Kidney epithelial cell (primary cell): Measurements from ENCODE around the gene STRIP1. TPM values are rescaled to one million over a fixed set of nuclear protein-coding genes. Genes with fewer than 3 reads are reported as not detected.

Source experiments
- DNase-seq: peaks from one replicate; pipeline ENCODE4 v3.0.0-alpha.2; 2010; ENCODE audit warnings: low read depth
- H3K27me3 ChIP-seq: 2 replicates; pipeline ENCODE4 v1.6.0; 2011; ENCODE audit warnings: low read length; ENCODE audit not compliant: control insufficient read depth, insufficient read depth
- H3K36me3 ChIP-seq: 2 replicates; pipeline ENCODE4 v1.5.1; 2011; ENCODE audit warnings: low read length; ENCODE audit not compliant: control insufficient read depth, insufficient read depth
- H3K4me3 ChIP-seq: 2 replicates; pipeline ENCODE4 v1.5.1; 2011; ENCODE audit warnings: low read depth, mild to moderate bottlenecking, control low read depth, low read length
- total RNA-seq: library from RNA; depleted of rRNA; stranded (reverse); fragments of >200 nt; gene quantifications from 2 replicates; pipeline ENCODE4 v1.2.3, GENCODE V29; 2015
- TF ChIP-seq, protein P1 (sequence below): IDR thresholded peaks from 2 replicates; pipeline ENCODE4 v1.5.1; 2011; ENCODE audit warnings: mild to moderate bottlenecking, moderate library complexity, low read length, control low read depth, inconsistent platforms; ENCODE audit not compliant: insufficient read depth, poor library complexity, severe bottlenecking

STRIP1 gene
- total RNA-seq, 1 donor from 2014 or later = 41.0 TPM

DNA sequence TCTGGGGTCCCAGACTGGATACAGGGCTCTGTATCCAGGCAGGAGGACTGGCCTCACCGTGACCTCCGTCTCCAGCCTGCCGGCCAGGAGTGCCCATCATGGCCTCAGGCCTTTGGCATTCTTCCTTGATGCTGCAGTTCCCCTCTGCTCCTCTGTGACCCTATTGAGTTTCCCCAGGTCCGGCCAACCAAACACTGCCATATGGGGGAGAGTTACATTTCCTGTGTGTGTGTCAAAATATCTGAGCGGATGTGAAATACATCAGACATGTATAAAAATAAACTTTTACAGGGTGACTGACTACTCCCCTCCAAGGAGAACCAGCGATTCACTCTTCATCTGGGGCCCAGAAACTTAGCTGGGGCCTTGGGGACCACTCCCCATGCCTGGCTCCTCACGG, 67.7 kb downstream of the STRIP1 start:
- H3K27me3 ChIP-seq = peaks cover 29% of the 10 kb centered on the region
- H3K4me3 ChIP-seq = no peak overlapping the region
- H3K36me3 ChIP-seq = no peaks in the 10 kb centered on the region
- no peak for DNase-seq
- TF ChIP-seq, protein P1, sequence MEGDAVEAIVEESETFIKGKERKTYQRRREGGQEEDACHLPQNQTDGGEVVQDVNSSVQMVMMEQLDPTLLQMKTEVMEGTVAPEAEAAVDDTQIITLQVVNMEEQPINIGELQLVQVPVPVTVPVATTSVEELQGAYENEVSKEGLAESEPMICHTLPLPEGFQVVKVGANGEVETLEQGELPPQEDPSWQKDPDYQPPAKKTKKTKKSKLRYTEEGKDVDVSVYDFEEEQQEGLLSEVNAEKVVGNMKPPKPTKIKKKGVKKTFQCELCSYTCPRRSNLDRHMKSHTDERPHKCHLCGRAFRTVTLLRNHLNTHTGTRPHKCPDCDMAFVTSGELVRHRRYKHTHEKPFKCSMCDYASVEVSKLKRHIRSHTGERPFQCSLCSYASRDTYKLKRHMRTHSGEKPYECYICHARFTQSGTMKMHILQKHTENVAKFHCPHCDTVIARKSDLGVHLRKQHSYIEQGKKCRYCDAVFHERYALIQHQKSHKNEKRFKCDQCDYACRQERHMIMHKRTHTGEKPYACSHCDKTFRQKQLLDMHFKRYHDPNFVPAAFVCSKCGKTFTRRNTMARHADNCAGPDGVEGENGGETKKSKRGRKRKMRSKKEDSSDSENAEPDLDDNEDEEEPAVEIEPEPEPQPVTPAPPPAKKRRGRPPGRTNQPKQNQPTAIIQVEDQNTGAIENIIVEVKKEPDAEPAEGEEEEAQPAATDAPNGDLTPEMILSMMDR = no peak

Other genes starting within 250 kb of the STRIP1 start
- gene CSF1, start 123.8 kb upstream of the STRIP1 start, total RNA-seq = 53.4 and 78.5 TPM in 2 replicates
- 40.1 and 43.9 TPM in 2 replicates for gene AHCYL1, start 49.9 kb upstream of the STRIP1 start, total RNA-seq
- gene ALX3, start 36.0 kb downstream of the STRIP1 start, total RNA-seq = not detected in 2 replicates
- gene UBL4B, start 77.8 kb downstream of the STRIP1 start, total RNA-seq = not detected in 2 replicates
- 0.42 and 0.75 TPM in 2 replicates for gene SLC6A17, start 115.9 kb downstream of the STRIP1 start, total RNA-seq
- gene KCNC4, start 175.7 kb downstream of the STRIP1 start, total RNA-seq = 1.8 and 2.3 TPM in 2 replicates